Astrocyte (in vitro differentiated cells and primary cell): ENCODE results near the gene TAGLN. TPM values are rescaled to one million over a fixed set of nuclear protein-coding genes. Genes with fewer than 3 reads are reported as not detected.

ENCODE experiments used
- DNase-seq: peaks from one replicate; pipeline ENCODE4 v3.0.0-alpha.2; 2010; ENCODE audit warnings: low read depth
- FAIRE-seq: peaks from 2 replicates; lab custom pipeline; 2011; peaks lifted over from hg19 to GRCh38; lab: Jason Lieb, UNC
- H2AFZ ChIP-seq: 2 replicates; pipeline ENCODE4 v1.6.0; 2012; ENCODE audit warnings: low read depth, low read length, inconsistent platforms
- H3K27ac ChIP-seq: 2 replicates; pipeline ENCODE4 v1.5.1; 2011; ENCODE audit warnings: low read depth, low read length, inconsistent platforms
- H3K27me3 ChIP-seq: 2 replicates; pipeline ENCODE4 v1.6.0; 2011; ENCODE audit warnings: low read length, inconsistent platforms; ENCODE audit not compliant: insufficient read depth
- H3K36me3 ChIP-seq: 2 replicates; pipeline ENCODE4 v1.5.1; 2011; ENCODE audit warnings: low read length, inconsistent platforms; ENCODE audit not compliant: insufficient read depth
- H3K4me1 ChIP-seq: 2 replicates; pipeline ENCODE4 v1.5.1; 2011; ENCODE audit warnings: low read length, inconsistent platforms; ENCODE audit not compliant: insufficient read depth
- H3K4me2 ChIP-seq: 2 replicates; pipeline ENCODE4 v1.6.0; 2012; ENCODE audit warnings: low read length, inconsistent platforms
- H3K4me3 ChIP-seq: 2 replicates; pipeline ENCODE4 v1.5.1; 2011; ENCODE audit warnings: low read depth, mild to moderate bottlenecking, low read length, inconsistent platforms; ENCODE audit not compliant: insufficient read depth
- H3K79me2 ChIP-seq: 2 replicates; pipeline ENCODE4 v1.6.0; 2012; ENCODE audit warnings: mild to moderate bottlenecking, low read length, inconsistent platforms; ENCODE audit not compliant: insufficient read depth
- H3K9ac ChIP-seq: 2 replicates; pipeline ENCODE4 v1.6.0; 2012; ENCODE audit warnings: mild to moderate bottlenecking, low read length, inconsistent platforms
- H3K9me3 ChIP-seq: 2 replicates; pipeline ENCODE4 v1.5.1; 2012; ENCODE audit warnings: low read depth, mild to moderate bottlenecking, low read length, inconsistent platforms; ENCODE audit not compliant: insufficient read depth
- H4K20me1 ChIP-seq: 2 replicates; pipeline ENCODE4 v1.6.0; 2012; ENCODE audit warnings: low read length, inconsistent platforms; ENCODE audit not compliant: insufficient read depth
- H3K27ac Mint-ChIP-seq: one replicate; pipeline ENCODE4 v1.8.0; 2021; ENCODE audit warnings: mild to moderate bottlenecking, mixed read lengths; ENCODE audit not compliant: unreplicated experiment
- H3K27me3 Mint-ChIP-seq: one replicate; pipeline ENCODE4 v1.8.0; 2021; ENCODE audit warnings: low read depth, mixed read lengths; ENCODE audit not compliant: unreplicated experiment
- H3K36me3 Mint-ChIP-seq: one replicate; pipeline ENCODE4 v1.8.0; 2021; ENCODE audit warnings: low read depth, mixed read lengths; ENCODE audit not compliant: unreplicated experiment
- H3K4me1 Mint-ChIP-seq: one replicate; pipeline ENCODE4 v1.8.0; 2021; ENCODE audit warnings: low read depth, mixed read lengths; ENCODE audit not compliant: unreplicated experiment
- H3K4me3 Mint-ChIP-seq: one replicate; pipeline ENCODE4 v1.8.0; 2021; ENCODE audit warnings: mild to moderate bottlenecking, moderate library complexity, mixed read lengths; ENCODE audit not compliant: unreplicated experiment
- H3K9me3 Mint-ChIP-seq: one replicate; pipeline ENCODE4 v1.8.0; 2021; ENCODE audit warnings: mild to moderate bottlenecking, mixed read lengths; ENCODE audit not compliant: unreplicated experiment
- EZH2 ChIP-seq: IDR thresholded peaks from 2 replicates; pipeline ENCODE4 v1.6.1; 2012; ENCODE audit warnings: mild to moderate bottlenecking, low read length, inconsistent platforms; ENCODE audit not compliant: insufficient read depth
- total RNA-seq: library from RNA; stranded (reverse); gene quantifications from 2 replicates; pipeline ENCODE4 v1.2.1, GENCODE V29; 2021
- TF ChIP-seq, protein P1 (sequence below): IDR thresholded peaks from 2 replicates; pipeline ENCODE4 v1.5.1; 2011; ENCODE audit warnings: low read depth, mild to moderate bottlenecking, inconsistent platforms, low read length, moderate library complexity; ENCODE audit not compliant: insufficient read depth

The TAGLN gene
- total RNA-seq, 1 donor from 2014 or later: 4,004 TPM

DNA sequence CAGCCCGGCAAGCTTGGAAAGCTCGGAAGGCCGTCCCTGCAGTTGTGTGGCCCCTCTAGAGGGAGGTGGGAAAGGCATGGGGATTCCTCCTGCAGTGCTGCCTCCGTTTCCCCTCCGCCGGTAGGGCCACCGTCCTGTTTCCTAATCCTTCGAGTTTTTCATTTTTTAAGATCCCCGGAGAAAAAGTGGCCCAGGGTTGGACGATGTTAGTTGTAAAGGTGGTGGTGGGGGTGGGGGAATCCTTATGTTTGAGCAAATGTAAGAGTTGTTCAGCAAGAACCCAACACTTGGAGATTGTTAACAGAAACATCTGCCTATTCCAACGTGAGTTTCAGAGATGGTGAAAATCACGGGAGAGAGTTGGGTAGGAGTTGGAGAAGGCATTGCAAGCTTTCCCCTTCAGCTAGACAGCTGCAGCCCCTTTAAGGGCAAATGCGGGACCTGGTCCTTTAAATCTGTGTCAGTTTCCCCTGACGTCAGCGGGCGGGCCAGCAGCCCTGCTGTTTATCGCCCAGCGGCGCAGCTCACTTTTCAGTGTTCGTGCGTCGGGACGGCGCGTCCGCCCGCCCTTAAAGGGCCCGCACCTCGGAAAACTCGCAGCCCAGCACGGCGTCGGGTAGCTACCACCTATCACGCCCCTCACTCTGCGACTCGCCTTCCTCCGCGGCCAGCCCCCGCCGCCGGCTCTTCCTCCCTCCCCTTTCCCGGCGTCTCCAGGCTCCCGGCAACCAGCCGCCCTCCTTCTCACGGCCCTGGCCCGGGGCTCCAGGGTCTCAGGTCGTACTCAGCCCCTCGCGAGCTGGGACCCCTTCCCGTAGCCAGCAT lies 20.7 kb upstream of the TAGLN start, which contains the start of gene SIDT2:
SIDT2 (plus strand) TSS at position 534 of the 825 bp plus-strand sequence. CDS start 521 bp downstream, outside the sequence.
- FAIRE-seq: peak; percentile 47
- Mint-ChIP-seq H3K27ac (peak within 1 kb of the TSS; percentile 90), H3K9me3 (no peaks in the 10 kb centered on the region), H3K27me3 (no peaks in the 10 kb centered on the region), H3K4me1 (peaks cover 18% of the 10 kb centered on the region), H3K4me3 (peak within 1 kb of the TSS; percentile 93), H3K36me3 (peaks cover 21% of the 10 kb centered on the region)
- Histone ChIP-seq H3K4me3 (peak within 1 kb of the TSS; percentile 72), H4K20me1 (peaks cover 4% of the 10 kb centered on the region), H3K9ac (peak within 1 kb of the TSS; percentile 85), H3K4me1 (peaks cover 28% of the 10 kb centered on the region), H3K36me3 (peaks cover 10% of the 10 kb centered on the region), H2AFZ (peak within 1 kb of the TSS; percentile 3), H3K9me3 (no peaks in the 10 kb centered on the region), H3K27me3 (no peaks in the 10 kb centered on the region), H3K4me2 (peak within 1 kb of the TSS; percentile 98), H3K79me2 (peaks cover 5% of the 10 kb centered on the region), H3K27ac (peak within 1 kb of the TSS; percentile 56)
- TF ChIP-seq EZH2: no peak
- TF ChIP-seq, protein P1, sequence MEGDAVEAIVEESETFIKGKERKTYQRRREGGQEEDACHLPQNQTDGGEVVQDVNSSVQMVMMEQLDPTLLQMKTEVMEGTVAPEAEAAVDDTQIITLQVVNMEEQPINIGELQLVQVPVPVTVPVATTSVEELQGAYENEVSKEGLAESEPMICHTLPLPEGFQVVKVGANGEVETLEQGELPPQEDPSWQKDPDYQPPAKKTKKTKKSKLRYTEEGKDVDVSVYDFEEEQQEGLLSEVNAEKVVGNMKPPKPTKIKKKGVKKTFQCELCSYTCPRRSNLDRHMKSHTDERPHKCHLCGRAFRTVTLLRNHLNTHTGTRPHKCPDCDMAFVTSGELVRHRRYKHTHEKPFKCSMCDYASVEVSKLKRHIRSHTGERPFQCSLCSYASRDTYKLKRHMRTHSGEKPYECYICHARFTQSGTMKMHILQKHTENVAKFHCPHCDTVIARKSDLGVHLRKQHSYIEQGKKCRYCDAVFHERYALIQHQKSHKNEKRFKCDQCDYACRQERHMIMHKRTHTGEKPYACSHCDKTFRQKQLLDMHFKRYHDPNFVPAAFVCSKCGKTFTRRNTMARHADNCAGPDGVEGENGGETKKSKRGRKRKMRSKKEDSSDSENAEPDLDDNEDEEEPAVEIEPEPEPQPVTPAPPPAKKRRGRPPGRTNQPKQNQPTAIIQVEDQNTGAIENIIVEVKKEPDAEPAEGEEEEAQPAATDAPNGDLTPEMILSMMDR: no peak
- DNase-seq: peak; percentile 87

DNA sequence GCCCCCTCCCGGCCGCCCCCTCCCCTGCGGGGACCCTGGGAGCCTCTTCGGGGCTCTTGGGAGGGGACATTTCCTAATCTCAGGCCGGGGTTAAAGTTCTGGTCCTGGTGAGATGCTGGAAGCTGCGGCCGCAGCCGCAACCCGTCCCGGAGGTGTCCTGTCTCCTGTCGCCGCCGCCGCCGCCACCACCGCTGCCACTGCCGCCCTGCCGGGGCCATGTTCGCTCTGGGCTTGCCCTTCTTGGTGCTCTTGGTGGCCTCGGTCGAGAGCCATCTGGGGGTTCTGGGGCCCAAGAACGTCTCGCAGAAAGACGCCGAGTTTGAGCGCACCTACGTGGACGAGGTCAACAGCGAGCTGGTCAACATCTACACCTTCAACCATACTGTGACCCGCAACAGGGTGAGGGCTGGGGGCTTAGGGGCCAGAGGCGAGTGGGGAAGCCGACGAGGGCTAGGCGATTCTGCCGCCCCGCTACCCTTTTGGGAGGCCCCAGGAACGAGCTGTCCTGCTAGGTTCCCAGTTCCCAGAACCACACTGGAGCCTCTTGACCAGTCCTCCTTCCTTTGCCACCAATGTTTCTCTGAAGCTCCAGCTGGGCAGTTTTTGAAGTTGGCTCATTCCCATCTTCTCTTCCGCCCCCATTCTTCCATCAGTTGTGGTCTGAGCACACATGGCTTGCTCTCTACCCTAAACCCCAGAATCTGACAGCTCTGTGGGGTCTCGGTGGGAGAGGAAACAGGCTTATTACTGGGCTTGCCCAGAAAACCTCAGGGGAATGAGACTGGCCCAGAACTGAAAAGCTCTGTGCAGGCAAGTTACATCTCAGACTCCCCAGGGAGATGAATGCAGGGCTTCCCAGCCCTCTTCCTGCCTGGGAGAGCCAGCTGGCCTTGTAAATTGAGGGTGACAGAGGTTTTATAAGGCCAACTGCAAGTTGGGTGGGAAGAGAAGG lies 19.8 kb upstream of the TAGLN start:
- Histone ChIP-seq H3K4me3 (peak overlapping the region; percentile 72), H2AFZ (no peak overlapping the region), H4K20me1 (no peaks in the 10 kb centered on the region), H3K9ac (peak overlapping the region; percentile 85), H3K9me3 (no peaks in the 10 kb centered on the region), H3K4me2 (peak overlapping the region; percentile 98), H3K27me3 (no peaks in the 10 kb centered on the region), H3K79me2 (peaks cover 4% of the 10 kb centered on the region), H3K4me1 (peaks cover 28% of the 10 kb centered on the region), H3K27ac (peak overlapping the region; percentile 56), H3K36me3 (peaks cover 9% of the 10 kb centered on the region)
- Mint-ChIP-seq H3K4me3 (peak overlapping the region; percentile 93), H3K9me3 (no peaks in the 10 kb centered on the region), H3K36me3 (peaks cover 25% of the 10 kb centered on the region), H3K4me1 (peaks cover 12% of the 10 kb centered on the region), H3K27ac (peak overlapping the region; percentile 90), H3K27me3 (no peaks in the 10 kb centered on the region)
- TF ChIP-seq EZH2: no peak
- TF ChIP-seq, protein P1: no peak
- FAIRE-seq (no peak), DNase-seq (peak; percentile 30)
